Keratinocyte (primary cell): Measurements from ENCODE around the gene LHFPL6. TPM values are rescaled to one million over a fixed set of nuclear protein-coding genes. Genes with fewer than 3 reads are reported as not detected.

ENCODE experiments used
- DNase-seq: peaks from one replicate; pipeline ENCODE4 v3.0.0-alpha.2; 2011; ENCODE audit warnings: low read depth, missing footprints, low spot score
- FAIRE-seq: peaks from 2 replicates; lab custom pipeline; 2011; peaks lifted over from hg19 to GRCh38; lab: Jason Lieb, UNC
- H2AFZ ChIP-seq: 2 replicates; pipeline ENCODE4 v1.6.0; 2012; ENCODE audit warnings: low read length, control low read depth, inconsistent platforms; ENCODE audit not compliant: control insufficient read depth
- H3K27ac ChIP-seq: 2 replicates; pipeline ENCODE4 v1.5.1; 2011; ENCODE audit warnings: low read length; ENCODE audit not compliant: control insufficient read depth, insufficient read depth
- H3K27me3 ChIP-seq: 3 replicates; pipeline ENCODE4 v1.6.0; 2011; ENCODE audit warnings: low read length; ENCODE audit not compliant: control insufficient read depth, insufficient read depth; ENCODE audit errors: extremely low read depth
- H3K36me3 ChIP-seq, 2 experiments: 2 replicates in 1 of 2; 3 replicates in 1 of 2; pipeline ENCODE4 v1.5.1; 2011; ENCODE audit warnings: low read length in 2 of 2, mild to moderate bottlenecking in 1 of 2; ENCODE audit not compliant: control insufficient read depth in 2 of 2, insufficient read depth in 2 of 2; ENCODE audit errors: extremely low read depth in 1 of 2
- H3K4me1 ChIP-seq: 3 replicates; pipeline ENCODE4 v1.5.1; 2011; ENCODE audit warnings: low read length; ENCODE audit not compliant: control insufficient read depth, insufficient read depth; ENCODE audit errors: extremely low read depth
- H3K4me2 ChIP-seq: 3 replicates; pipeline ENCODE4 v1.6.0; 2011; ENCODE audit warnings: low read depth, low read length; ENCODE audit not compliant: control insufficient read depth, insufficient read depth; ENCODE audit errors: extremely low read depth
- H3K4me3 ChIP-seq, 3 experiments: fragments of 200-600 bp in 1 of 3; sonication (generic) in 1 of 3; 2 replicates in 2 of 3; 3 replicates in 1 of 3; pipeline ENCODE4 v1.5.1; 2011 to 2016; ENCODE audit warnings: low read length in 3 of 3, mild to moderate bottlenecking in 3 of 3, control low read depth in 2 of 3, inconsistent platforms in 1 of 3, low read depth in 1 of 3, mixed read lengths in 1 of 3, mixed run types in 1 of 3, moderate library complexity in 1 of 3; ENCODE audit not compliant: control insufficient read depth in 2 of 3, insufficient read depth in 2 of 3; ENCODE audit errors: extremely low read depth in 1 of 3
- H3K79me2 ChIP-seq: 2 replicates; pipeline ENCODE4 v1.6.0; 2012; ENCODE audit warnings: low read length; ENCODE audit not compliant: control insufficient read depth, insufficient read depth
- H3K9ac ChIP-seq: 3 replicates; pipeline ENCODE4 v1.6.0; 2011; ENCODE audit warnings: low read length; ENCODE audit not compliant: control insufficient read depth, insufficient read depth; ENCODE audit errors: extremely low read depth
- H3K9me1 ChIP-seq: 3 replicates; pipeline ENCODE4 v1.6.0; 2011; ENCODE audit warnings: low read length; ENCODE audit not compliant: control insufficient read depth, insufficient read depth; ENCODE audit errors: extremely low read depth
- H3K9me3 ChIP-seq: 2 replicates; pipeline ENCODE4 v1.5.1; 2012; ENCODE audit warnings: low read depth, low read length; ENCODE audit not compliant: control insufficient read depth
- H4K20me1 ChIP-seq: 3 replicates; pipeline ENCODE4 v1.6.0; 2011; ENCODE audit warnings: low read length; ENCODE audit not compliant: control insufficient read depth, insufficient read depth; ENCODE audit errors: extremely low read depth
- CTCF ChIP-seq, 3 experiments: IDR thresholded peaks in 1 of 3; conservative IDR thresholded peaks in 1 of 3; optimal IDR thresholded peaks in 1 of 3; 2 replicates in 2 of 3; 3 replicates in 1 of 3; pipeline versions ENCODE3 to v1.5.1; 2011; ENCODE audit warnings: low read length in 3 of 3, mild to moderate bottlenecking in 3 of 3, moderate library complexity in 2 of 3, control low read depth in 1 of 3, inconsistent platforms in 1 of 3; ENCODE audit not compliant: insufficient read depth in 2 of 3; ENCODE audit errors: extremely low read depth in 1 of 3
- EZH2 ChIP-seq: IDR thresholded peaks from one replicate; pipeline ENCODE4 v1.6.1; 2012; ENCODE audit warnings: inconsistent platforms, mild to moderate bottlenecking, low read length, moderate library complexity
- dilution Hi-C: fragments of 300-500 bp; cut with MboI; formaldehyde crosslinking; loops from one replicate; pipeline ENCODE4 v1.7.0; 2020; ENCODE audit warnings: low sequenced_read_pairs; ENCODE audit not compliant: extremely low pct_ligation_motif_present
- polyA plus RNA-seq, 5 experiments: library from polyadenylated mRNA; depleted of rRNA in 3 of 5; stranded (reverse) in 3 of 5; stranded (forward) in 1 of 5; unstranded in 1 of 5; fragments of >200 nt; gene quantifications; 1 replicate in 1 of 5; 2 replicates in 3 of 5; 3 replicates in 1 of 5; pipeline versions ENCODE4 v1.2.1 to v1.2.3, GENCODE V29; 2011 to 2012; ENCODE audit warnings: missing spikeins in 2 of 5, low read depth in 1 of 5, low replicate concordance in 1 of 5

Gene LHFPL6
- polyA plus RNA-seq, 1 donor (not counting 4 experiments of a cell fraction or from before 2014, with no cell fraction given), result 15.8 TPM

- Histone ChIP-seq H3K27ac (no peak overlapping the region), H3K4me3 (no peak overlapping the region), H4K20me1 (no peaks in the 10 kb centered on the region), H3K9me3 (no peaks in the 10 kb centered on the region), H3K9me1 (no peaks in the 10 kb centered on the region), H3K36me3 (no peaks in the 10 kb centered on the region), H3K79me2 (no peaks in the 10 kb centered on the region), H2AFZ (no peak overlapping the region), H3K27me3 (no peaks in the 10 kb centered on the region), H3K4me1 (peaks cover 3% of the 10 kb centered on the region), H3K4me2 (no peak overlapping the region), H3K9ac (no peak overlapping the region)
- dilution Hi-C loops, result no loop called here
- TF ChIP-seq EZH2, result no peak
- TF ChIP-seq CTCF (optimal IDR thresholded peaks at IDR 0.05 in 1 of 3, IDR thresholded peaks at IDR 0.05 in 1 of 3, conservative IDR thresholded peaks at IDR 0.05 in 1 of 3; ENCODE audit: extremely low read depth in 1 of 3, insufficient read depth in 2 of 3, low read length in 3 of 3), result no peak
- DNase-seq (no peak), FAIRE-seq (no peak)
Measured at GRCh38 chr13:39405107-39405506, 197.9 kb downstream of the LHFPL6 start.

- H3K4me3 ChIP-seq, result no peak overlapping the region
- no peak overlapping the region for H3K4me2 ChIP-seq
- H3K9me1 ChIP-seq, result no peaks in the 10 kb centered on the region
- DNase-seq (no peak), FAIRE-seq (no peak)
- H3K9ac ChIP-seq, result no peak overlapping the region
- no peaks in the 10 kb centered on the region for H4K20me1 ChIP-seq
- no peak overlapping the region for H2AFZ ChIP-seq
- TF ChIP-seq CTCF (optimal IDR thresholded peaks at IDR 0.05 in 1 of 3, IDR thresholded peaks at IDR 0.05 in 1 of 3, conservative IDR thresholded peaks at IDR 0.05 in 1 of 3; ENCODE audit: extremely low read depth in 1 of 3, insufficient read depth in 2 of 3, low read length in 3 of 3) (no peak), EZH2 (no peak)
- H3K27ac ChIP-seq, result no peak overlapping the region
- H3K79me2 ChIP-seq, result no peaks in the 10 kb centered on the region
- peaks cover 3% of the 10 kb centered on the region for H3K4me1 ChIP-seq
- H3K27me3 ChIP-seq, result no peaks in the 10 kb centered on the region
- no peaks in the 10 kb centered on the region for H3K9me3 ChIP-seq
- dilution Hi-C loops, result no loop called here
- no peaks in the 10 kb centered on the region for H3K36me3 ChIP-seq
Measured at GRCh38 chr13:39403106-39403505, 199.9 kb downstream of the LHFPL6 start.
